ENCODE data around the gene DET1. TPM values are rescaled to one million over a fixed set of nuclear protein-coding genes. Genes with fewer than 3 reads are reported as not detected.
"Not testable (repeated sequence)": the region's sequence is repeated elsewhere in the genome, so short reads cannot be mapped to it uniquely, and the experiment has no call there.

DET1 gene
- total RNA-seq = 6.0 TPM
- long read RNA-seq, transcript DET1-201 (5 exons, 2,267 nt) = major isoform, 9 of 18 reads
- long read RNA-seq, partial matches to known transcripts = 3 of 18 reads
- long read RNA-seq, other reads (novel, unspliced or antisense) = 4 of 18 reads

GRCh38 chr15:88546248-88547129 is at the start of gene DET1:
Gene DET1, minus strand, starts transcription at chr15:88546681. Its CDS starts 14,976 bp downstream, at chr15:88531705.
- peak; percentile 95 for DNase-seq (ENCODE audit: low spot score)

GRCh38 chr15:88591384-88591783 is 44.9 kb upstream of the DET1 start:
- no peak for DNase-seq (ENCODE audit: low spot score)

- no peak for DNase-seq (ENCODE audit: low spot score)
Measured at GRCh38 chr15:88590759-88591158, 44.3 kb upstream of the DET1 start.

- no peak for DNase-seq (ENCODE audit: low spot score)
Measured at GRCh38 chr15:88586401-88587162, 40.1 kb upstream of the DET1 start.

- no peak for DNase-seq (ENCODE audit: low spot score)
Measured at GRCh38 chr15:88580532-88580931, 34.1 kb upstream of the DET1 start.

- DNase-seq (ENCODE audit: low spot score) = no peak
Measured at GRCh38 chr15:88579322-88579721, 32.8 kb upstream of the DET1 start.

GRCh38 chr15:88574655-88575054 is 28.2 kb upstream of the DET1 start:
- DNase-seq (ENCODE audit: low spot score) = no peak

- DNase-seq (ENCODE audit: low spot score) = no peak
Measured at GRCh38 chr15:88574077-88574476, 27.6 kb upstream of the DET1 start.

- DNase-seq (ENCODE audit: low spot score) = no peak
Measured at GRCh38 chr15:88571852-88572259, 25.4 kb upstream of the DET1 start.

GRCh38 chr15:88571153-88571851 is 24.8 kb upstream of the DET1 start:
- DNase-seq (ENCODE audit: low spot score) = no peak

- DNase-seq (ENCODE audit: low spot score) = no peak
Measured at GRCh38 chr15:88568589-88568988, 22.1 kb upstream of the DET1 start.

- DNase-seq (ENCODE audit: low spot score) = no peak
Measured at GRCh38 chr15:88564741-88565140, 18.3 kb upstream of the DET1 start.

- no peak for DNase-seq (ENCODE audit: low spot score)
Measured at GRCh38 chr15:88563638-88564037, 17.2 kb upstream of the DET1 start.

- not testable (repeated sequence) for DNase-seq (ENCODE audit: low spot score)
Measured at GRCh38 chr15:88559565-88559964, 13.1 kb upstream of the DET1 start.

- not testable (repeated sequence) for DNase-seq (ENCODE audit: low spot score)
Measured at GRCh38 chr15:88558026-88558425, 11.5 kb upstream of the DET1 start.

GRCh38 chr15:88548009-88548408 is 1.5 kb upstream of the DET1 start:
- not testable (repeated sequence) for DNase-seq (ENCODE audit: low spot score)

- not testable (repeated sequence) for DNase-seq (ENCODE audit: low spot score)
Measured at GRCh38 chr15:88545578-88546247, 768 bp downstream of the DET1 start.

GRCh38 chr15:88543065-88543776 is 3.3 kb downstream of the DET1 start:
- DNase-seq (ENCODE audit: low spot score) = no peak

- DNase-seq (ENCODE audit: low spot score) = no peak
Measured at GRCh38 chr15:88542342-88542733, 4.1 kb downstream of the DET1 start.

GRCh38 chr15:88541709-88542341 is 4.7 kb downstream of the DET1 start:
- DNase-seq (ENCODE audit: low spot score) = no peak

Measured in mesenteric fat pad (tissue), 1 donor.